GM21717 (cell line): Measurements from ENCODE around the gene PRMT7.
A peak's percentile ranks its signal among the peaks of the same experiment; 100 is the strongest.

Experiments used
- ATAC-seq: cut with Tn5 transposase; IDR thresholded peaks from one replicate; pipeline ENCODE4 v1.9.1; 2021; ENCODE audit warnings: mild to moderate bottlenecking, moderate library complexity; ENCODE audit not compliant: unreplicated experiment

Gene PRMT7

DNA sequence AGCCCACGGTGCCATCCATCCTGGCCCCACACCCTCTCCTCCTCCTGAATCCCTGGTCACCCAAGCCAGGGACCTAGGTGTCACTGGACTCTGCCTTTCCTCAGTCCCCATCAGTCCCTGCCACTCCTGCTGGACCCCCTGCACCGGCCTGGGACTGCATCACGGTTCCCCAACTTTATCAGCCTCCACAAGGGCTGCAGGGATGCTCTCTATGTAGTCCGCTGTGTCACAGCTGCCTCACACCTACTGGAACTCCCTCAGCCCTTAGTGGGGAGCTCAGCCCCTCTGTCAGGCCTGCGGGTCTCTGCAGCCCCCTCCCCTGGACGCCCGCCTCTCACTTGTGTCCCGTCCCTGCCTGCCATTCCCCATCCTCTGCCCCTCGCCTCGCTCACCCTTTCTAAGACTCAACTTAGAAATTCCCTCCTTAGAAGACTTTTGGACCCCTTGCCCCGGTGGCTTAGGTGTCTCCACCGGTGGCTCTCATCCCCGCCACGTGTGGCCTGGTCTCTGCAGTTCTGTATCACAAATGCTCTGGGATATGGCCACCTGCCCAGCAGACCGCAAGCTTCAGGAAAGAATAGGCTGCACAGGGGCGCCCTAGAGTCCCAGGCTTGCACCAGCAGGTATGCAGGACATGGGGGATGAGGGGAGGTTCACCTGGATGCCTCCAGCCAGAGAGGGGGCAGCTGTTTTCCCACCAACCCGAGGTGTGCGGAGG, 62.9 kb downstream of the PRMT7 start:
- ATAC-seq: no peak

DNA sequence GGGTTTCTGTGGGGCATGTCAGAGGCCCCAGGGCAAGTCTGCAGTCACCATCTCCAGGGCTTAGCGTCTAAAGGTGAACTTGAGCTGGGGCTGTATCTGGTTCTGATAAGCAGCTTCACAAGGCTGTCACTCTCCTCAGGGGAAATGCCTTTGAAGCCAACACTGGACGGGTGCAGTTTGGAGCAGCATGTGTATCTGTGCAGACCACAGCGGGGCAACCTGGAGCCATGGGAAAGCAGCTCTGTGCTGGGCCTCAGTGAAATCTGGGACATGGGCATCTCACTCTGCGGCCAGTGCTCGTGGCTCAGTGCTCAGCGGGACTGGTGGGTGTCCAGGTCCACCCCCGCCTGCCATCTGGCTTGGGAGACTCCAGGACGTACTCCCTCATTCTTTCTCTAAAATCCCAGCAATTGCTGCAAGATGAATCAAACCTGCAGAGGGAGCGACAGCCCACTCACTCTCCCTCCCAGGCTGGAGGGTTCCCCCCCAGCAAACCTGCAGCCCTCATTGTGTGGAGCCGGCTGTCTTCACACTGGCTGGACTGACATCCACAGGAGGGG, 63.5 kb downstream of the PRMT7 start:
- ATAC-seq: no peak

DNA sequence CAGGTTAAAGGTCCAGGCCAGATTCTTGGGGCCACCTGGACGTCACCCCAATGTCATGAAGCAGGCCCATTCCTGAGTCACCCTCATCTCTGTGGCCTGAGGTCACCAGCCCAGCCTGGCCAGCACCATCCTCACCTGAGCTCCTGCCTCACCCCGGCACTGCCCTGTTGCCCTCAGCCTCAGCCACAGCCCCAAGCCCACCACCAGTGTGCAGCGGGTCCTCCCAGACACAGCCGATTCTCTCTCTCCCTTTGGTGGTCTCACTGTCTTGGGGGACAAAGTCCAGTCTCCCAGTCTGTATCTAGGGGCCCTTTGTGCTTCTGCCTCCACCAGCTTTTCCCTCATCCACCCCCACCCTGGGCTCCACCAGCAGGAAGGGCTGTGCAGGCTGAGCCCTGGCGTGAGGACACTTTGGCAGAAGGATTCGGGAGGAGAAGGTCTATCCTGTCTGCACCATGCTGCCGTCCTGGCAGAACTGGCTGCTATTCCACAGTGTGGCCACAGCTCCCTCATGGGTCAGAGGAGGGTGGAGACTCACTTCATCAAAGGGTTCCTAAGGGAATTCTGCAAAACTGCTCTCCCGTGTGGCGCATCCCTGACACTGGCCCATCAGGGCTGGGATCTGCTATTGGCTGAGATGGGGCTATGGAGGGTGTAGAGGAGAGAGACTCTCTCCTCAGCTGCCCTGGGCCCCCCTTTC, 64.3 kb downstream of the PRMT7 start:
- ATAC-seq: no peak

DNA sequence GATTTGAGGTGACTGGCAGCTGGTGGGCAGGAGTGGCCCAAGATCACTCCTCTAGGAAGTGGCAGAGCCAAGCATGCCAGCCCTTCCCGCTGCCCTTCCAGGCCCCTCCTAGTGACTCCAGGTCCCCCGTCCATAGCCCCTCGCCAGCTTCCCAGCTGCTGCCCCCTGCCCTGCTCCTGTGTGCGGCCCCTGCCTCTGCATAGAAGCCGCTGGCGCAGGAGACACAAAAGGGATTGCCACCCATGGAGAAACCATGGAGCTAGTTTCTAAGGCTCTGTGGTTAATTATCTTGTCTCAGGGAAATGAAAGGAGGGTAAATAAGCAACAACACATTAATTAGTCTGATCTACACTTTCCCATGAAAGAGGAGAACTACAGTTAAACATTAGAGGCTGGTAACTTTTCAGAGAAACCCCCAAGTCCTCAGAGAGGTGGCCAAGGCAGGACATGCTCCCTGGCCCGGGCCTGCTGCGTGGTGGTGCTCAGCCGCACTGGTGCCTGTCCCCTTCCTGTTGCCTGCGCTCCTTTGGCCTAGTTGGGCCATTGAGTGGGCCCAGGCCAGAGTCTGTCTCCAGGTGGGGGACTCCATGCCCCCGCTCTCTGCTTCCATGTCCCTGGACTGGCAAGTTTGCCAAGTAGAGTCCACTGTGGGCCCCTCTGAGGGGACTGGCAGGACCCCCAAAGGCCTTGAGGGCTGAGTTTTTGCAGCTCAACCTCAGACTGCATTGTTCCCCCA, 65.2 kb downstream of the PRMT7 start:
- ATAC-seq: no peak

DNA sequence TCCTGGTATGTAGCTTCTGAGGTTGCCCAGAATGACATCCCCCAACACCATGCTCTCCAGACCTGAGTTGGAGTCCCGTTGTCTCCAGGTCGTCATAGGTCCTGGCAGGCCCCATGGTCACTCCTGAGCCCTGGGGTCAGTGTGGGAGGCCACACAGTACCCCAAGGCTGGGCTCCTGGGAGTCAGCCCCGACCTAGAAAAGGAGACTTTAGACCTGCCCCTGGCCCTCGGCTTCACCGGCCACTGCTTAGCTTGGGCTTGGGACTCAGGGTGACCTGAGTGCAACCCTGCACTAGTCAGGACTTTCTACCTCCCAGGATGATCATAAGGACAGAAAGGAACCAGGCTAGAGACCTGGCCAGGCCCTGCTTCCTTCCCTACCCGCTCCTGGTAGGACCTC, 65.8 kb downstream of the PRMT7 start:
- ATAC-seq: no peak

DNA sequence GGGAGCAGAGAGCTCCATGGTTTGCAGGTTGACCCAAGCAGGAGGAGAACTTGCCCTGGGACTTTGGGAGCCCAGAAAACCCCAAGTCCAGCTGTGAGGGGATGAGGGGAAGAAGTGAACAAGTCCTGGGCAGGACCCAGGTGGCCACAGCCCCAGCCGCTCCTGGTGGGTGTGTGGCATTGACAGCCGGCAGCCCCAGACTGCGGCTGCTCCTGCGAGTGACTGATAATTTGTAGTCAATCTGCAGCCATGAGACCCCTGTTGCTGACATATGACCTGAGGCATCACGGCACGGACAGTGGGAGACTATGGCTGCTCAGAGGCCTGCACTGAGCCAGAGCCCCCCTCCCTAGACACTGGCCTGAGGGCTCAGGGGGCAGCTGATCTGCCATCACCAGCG, 66.4 kb downstream of the PRMT7 start:
- ATAC-seq: no peak

DNA sequence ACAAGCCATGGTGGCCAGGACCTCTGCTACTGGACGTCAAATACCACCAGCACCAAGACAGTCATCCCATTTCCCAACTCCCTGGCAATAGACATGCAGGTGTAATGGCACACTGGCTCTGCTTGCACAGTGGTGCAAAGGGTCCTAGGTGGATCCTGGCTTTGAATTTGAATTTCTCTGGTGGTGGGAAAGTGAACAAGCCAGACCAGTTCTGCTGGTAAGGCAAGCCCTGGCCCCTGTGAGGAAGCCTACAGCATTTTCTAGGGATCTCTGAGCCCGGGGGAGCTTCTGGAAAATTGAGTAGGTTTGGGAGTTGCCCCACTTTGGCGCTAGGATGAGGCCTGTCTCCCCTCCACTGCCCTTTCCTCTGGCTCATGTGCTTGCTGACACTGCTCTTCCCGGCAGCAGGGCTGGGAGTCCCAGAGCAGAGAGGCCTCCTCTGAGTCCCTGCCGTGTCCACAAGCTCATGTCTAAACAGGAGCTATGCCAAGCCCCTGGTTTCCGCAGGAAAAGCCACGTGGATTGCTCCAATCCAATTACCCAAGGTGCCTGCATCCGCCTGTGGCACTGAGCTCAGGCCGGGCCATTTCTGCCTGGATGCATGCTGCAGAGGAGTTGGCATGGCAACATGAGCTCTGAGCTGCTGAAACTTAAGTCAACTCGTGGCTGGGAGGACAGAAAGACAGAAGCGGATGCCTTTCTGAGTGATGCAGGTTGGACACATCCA, 67.0 kb downstream of the PRMT7 start:
- no peak for ATAC-seq

DNA sequence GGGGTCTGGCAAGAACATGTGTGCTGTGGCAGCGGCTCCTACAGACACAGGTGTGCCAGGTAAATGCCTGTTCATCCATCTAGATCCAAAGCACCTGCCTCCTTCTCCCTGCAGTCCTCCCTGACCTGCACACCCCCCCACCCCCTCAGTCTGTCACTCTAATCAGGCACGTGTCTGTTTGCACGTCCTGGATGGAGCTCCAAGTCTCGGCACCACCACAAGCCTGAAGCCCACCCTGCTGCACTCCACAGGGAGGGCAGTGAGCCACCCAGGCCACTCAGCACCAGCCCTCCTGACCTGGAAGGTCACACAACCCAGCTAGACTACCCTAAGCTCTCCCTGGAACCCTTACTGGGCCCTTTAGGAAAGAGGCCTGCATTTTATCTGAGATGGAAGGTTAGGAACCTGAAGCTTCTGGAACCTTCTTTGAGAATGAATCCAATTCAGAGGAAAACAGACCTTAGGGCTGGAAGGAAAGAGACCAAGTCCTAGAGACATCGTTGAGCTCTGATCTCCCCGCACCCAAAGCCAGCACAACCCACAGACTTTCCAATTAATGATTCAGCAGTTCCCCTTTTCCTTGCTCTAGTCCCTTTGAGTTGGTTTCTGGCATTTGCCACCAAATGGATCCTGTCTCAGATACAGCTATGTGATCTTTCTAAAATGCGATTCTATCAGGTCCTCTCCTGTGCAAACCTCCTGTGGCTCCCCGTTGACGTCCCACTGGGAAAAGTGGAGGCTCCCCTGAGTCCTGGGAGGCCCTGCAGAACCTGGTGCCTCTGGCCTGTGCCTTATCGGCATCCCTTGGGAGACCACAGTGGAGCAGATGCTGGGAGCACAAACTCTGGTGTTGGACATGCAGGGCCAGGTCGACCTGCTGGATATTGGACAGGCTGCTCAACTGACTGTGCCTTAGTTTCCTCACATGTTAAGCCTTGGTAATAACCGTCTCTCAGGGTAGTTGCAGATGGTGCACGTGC, 67.9 kb downstream of the PRMT7 start:
- ATAC-seq: no peak

DNA sequence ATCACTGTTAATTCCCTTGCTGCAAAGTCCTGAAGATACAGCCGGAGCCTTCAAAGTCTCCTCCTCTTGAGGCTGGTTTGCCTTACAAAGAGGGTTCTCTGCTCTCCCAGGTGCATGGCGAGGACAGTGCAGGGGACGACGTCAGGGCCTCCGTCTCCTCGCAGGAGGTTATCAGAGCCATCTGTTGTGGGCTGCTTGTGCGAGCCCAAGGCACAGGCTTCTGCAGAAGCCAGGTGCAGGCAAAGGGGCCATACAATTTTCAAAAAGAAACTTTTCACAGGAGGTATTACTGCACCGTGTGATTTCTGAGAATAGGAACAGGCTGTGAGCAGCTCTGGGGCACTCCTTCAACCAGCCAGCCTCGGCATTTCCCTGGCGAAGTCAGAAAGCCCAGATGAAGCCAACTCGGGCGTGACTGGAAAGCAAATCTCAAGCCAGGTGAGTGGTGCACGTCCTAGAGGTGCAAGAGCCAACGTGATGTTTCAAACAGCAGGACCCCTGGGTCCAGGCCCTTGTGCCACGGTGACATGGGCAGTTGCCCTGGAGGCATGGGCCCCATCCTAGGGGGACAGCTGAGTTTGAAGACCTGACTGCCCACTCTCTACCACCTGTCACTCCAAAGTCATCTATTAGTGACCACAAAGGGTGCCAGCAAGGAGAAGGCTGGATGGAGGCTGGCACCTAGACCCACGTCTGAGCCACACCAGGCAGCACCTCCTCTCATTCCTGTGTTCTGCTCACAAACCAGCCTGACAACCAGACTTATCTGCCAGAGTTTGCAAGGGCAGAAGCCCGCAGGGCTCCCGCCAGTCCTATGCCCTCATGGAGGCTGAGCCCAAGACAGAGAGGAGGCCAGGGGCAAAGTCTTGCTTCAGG, 68.9 kb downstream of the PRMT7 start:
- ATAC-seq: no peak

DNA sequence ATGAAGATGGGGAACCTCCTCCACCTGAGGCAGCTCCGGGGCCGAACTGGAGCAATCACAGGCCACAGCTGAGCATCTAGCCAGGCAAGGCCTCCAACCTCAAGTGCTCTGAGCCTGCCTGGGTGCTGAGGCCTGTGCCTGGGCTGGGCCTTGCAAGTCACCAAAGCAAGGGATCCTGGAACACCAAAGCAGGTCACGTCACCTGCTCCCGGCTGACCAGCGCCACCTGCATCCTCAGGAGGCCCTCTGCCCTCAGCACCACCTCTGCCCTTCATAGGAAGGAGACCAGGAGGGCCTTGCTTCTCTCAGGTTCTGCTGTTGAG, 69.5 kb downstream of the PRMT7 start:
- ATAC-seq: no peak

DNA sequence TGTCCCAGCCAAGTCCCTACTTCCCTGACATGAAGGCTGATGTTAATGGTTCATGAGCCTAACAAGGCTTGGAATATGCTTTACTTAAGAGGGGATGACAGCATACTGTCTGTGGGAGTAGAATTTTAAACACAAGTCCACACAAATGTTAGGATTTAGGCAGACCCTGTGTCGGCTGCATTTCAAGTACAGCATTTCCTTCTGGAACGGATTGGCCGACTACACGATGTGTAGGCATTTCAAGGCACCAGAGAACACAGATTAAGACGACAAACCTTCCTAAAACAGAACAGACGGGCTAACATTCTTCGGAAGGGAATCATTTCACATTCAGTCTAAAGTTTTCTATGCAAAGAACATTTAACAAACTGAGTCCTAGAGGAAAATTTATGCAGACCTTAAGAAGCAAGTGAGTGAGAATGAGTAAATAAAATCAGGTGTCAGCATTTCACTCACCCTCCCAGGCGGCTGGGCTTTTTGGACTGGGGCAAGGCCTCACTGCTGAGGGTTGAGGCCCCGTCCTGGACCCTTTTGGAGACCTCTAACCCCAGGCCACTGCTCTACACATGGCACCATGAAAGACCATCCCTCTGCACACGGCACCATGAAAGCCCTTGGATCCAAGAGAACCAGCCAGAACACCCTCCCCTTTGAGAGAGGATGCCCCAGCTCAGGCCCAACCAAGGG, 70.0 kb downstream of the PRMT7 start:
- no peak for ATAC-seq

DNA sequence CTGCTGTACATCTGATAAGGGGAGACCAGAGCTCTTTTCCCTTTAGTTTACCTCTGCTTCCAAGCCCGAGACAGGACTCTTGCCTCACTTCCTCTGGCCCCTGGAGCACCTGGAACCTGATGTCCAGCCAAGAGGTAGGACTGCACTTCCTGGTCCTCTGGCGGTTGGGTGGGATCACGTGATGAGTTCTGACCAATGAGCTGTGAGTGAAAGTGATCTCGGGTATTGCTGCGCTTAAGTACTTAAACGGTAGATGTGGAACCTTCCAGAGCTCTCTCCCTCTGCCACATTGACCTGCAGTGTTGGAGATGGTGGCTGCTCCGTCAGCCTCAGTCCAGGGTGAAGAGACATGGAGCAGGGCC, 70.5 kb downstream of the PRMT7 start:
- ATAC-seq: no peak

DNA sequence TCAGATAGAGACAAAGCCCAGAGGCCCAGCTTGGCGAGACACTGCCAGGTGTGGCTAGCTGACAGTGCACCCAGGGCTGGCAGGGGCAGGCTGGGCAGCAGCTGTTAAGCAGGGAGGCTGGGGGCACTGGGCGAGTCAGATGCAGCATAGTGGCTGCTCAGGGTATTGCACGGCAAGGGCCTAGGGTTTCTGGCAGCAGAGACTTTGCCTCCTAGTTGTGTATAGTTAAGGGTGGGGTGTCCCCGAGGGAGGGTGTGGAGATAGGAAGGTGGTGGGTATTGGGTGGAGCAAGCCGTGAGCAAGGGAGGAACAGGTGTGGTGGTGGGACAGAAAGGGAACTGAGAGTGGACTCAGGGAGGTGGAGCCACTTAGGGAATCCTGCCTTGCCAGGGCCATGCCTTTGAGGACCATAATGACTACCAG, 71.5 kb downstream of the PRMT7 start:
- no peak for ATAC-seq

DNA sequence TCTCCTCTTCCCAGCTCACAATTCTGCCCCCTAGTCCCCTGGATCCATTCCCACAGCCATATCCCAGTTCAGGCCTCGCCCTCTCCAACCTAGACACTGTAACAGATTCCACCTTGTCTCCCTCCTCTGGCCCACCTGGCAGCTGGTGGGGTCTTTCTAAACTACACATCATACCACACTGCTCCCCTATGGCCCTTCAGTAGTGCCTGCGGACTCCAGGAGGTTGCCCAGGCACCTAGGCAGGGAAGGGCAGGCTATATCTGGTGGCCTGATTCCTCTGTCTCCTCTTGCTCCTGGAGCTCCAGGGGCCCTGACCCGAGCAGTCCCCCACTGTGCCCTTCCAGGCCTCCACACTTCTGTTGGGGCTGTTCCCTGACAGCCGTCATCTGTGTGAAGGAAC, 73.0 kb downstream of the PRMT7 start:
- no peak for ATAC-seq

DNA sequence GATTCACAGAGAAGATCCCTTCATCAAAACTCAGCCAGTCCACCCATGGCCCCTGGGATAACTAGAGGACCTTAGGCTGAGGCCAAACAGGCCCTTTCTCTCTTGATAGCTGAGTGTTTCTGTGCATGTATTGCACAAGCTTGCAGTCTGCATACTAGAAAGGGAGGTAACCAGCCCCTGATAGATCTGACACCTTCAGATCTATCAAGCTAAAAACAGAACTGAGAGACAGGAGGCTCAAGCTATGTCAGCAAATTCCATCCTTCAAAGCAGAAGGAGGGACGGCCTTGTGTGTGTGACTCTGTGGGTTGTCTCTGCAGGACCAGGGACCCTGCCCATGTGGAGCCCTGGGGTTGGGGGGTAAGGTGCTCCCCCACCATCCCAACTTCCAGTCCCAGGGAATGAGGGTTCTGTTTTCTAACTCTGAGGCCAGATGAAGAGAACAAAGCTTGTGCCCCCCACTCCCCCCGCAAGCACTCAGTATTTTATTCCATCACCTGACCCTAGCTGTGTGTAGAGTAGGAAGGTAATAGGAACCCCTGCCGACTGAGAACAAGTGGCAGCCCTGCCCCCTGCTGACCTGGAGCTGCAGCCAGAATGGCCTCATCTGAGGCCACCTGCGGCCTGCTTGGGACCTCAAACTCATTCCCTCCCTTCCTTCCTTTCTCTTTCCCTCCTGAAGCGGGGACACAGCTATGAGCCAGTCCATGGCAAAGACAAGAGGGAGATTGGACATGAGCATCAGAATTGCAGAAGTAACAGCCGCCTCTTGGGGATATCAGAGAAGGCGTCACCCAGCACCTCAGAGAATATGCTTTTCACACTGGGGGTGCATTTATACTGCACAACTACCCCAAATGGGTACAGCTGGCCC, 73.7 kb downstream of the PRMT7 start:
- peak; percentile 45 for ATAC-seq

DNA sequence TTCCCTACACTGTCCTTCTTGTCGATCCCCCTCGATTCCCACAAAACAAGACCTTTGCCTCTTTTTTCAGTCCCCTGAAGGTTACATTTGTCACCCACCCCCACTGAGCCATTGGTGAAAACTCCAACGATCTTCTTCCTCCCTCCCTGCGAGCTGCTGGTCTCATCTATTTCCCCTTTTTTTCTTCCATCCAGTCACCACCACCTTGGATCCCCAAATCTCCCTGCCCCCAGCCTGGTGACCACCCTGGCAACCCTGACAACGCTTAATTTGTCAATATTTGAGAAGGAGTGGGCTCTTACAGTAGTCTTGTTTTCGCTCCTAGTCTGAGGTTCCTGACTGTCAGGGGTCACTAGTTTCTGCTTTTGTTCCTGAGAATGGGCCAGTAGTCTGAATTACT, 74.6 kb downstream of the PRMT7 start:
- no peak for ATAC-seq

DNA sequence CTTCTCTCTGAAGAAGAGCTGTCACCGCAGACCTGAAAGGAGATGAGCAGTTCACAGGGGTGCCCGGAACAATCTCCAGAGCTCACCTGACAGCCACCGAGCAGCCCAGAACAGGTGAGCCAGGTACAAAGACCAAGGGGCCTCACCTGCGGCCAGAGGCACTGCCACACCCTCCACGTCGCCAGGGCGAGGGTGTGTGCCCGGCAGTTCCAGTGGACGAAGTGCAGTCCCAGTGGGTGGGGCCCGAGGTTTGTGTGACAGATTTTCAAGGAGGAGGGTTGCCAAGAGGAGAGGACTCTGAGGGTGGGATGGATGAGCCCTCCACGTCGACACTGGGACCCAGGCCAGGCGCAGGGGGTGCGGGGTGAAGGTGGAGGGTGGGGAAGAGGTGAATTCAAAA, 75.8 kb downstream of the PRMT7 start:
- ATAC-seq: no peak

DNA sequence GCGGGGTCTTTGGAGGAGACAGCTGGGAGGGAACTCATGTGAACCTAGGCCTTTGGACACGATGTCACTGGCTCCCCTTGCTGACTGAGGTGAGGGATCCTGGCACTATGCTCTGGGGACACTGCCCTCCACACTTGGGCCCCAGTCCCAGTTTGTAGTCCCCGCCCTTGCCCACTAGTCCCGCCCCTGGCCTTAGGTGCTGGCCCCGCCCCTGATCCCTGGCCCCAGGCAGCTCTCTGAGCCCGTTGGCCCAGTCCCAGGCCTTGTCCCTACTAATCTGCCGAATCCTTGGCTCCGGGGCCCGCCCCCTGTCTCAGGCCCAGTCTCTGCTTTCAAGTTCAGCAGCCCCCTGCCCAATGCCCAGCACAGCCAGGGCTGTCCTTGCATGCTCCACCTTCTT, 76.5 kb downstream of the PRMT7 start:
- no peak for ATAC-seq
